Dedifferentiated amniotic fluid mesenchymal stem cell (primary cell): ENCODE results near the gene MRPS26.
"Not testable (repeated sequence)": the region's sequence is repeated elsewhere in the genome, so short reads cannot be mapped to it uniquely, and the experiment has no call there.

ENCODE experiments used
- DNase-seq: peaks from one replicate; pipeline ENCODE4 v3.0.0-alpha.2; 2016; ENCODE audit errors: extremely low spot score

The MRPS26 gene

GRCh38 chr20:3042625-3043024 lies 3.2 kb upstream of the MRPS26 start:
- no peak for DNase-seq

GRCh38 chr20:3043322-3043721 lies 2.5 kb upstream of the MRPS26 start, which contains the start of gene GNRH2:
Gene GNRH2, plus strand, starts transcription at chr20:3043622. Its CDS starts 793 bp downstream, at chr20:3044415.
- no peak for DNase-seq

DNA sequence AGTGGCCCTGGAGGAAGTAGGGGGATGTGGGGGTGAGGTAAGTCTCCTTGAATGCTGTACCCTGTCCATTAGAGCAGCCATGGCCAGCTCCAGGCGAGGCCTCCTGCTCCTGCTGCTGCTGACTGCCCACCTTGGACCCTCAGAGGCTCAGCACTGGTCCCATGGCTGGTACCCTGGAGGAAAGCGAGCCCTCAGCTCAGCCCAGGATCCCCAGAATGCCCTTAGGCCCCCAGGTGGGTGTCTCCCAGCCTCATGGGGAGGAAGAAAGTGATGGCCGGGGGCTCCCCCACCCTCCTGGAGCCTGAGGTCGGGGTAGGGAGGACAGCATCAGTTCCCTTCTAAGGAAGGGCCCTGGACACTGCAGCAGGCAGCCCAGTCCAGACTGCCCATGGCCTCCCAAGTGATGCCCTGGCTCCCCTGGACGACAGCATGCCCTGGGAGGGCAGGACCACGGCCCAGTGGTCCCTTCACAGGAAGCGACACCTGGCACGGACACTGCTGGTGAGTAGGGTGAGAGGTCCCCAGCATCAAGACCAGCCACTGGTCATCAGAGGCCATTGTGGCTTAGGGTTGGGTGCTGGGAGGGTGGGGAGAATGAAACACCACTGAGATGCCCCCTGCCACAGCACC lies 1.4 kb upstream of the MRPS26 start:
- DNase-seq = no peak

GRCh38 chr20:3045042-3045815 lies 623 bp upstream of the MRPS26 start:
- DNase-seq = peak; percentile 44

DNA sequence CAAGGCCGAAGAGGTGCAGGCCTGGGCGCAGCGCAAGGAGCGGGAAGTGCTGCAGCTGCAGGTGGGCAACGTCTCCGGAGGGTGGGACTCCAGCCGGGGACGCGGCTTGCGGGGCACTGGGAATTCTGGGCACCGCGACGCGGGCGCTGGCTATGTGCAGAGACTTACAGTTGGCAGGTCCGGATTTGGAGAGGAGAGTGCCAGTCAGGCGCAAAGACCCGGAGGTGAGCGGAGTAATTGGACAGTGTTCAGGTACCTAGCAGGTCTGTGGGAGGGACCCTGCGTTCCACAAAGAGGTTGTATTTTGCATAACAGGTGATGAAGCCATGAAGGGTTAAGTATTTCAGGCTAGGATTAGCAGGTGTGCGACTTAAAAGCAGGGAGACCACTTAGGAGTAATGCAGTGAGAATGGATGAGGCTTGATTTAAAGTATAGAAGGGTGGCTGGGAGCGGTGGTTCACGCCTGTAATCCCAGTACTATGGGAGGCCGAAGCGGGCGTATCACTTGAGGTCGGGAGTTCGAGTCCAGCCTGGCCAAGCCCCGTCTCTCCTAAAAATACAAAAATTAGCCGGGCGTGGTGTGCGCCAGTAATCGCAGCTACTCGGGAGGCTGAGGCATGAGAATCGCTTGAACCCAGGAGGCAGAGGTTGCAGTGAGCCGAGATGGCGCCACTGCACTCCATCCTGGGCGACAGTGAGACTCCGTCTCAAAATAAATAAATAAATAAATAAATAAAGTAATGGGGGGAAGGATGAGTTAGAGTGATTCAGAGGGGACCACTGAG lies 1.0 kb downstream of the MRPS26 start:
- DNase-seq = no peak

GRCh38 chr20:3047486-3048419 lies 1.9 kb downstream of the MRPS26 start:
- DNase-seq = no peak

DNA sequence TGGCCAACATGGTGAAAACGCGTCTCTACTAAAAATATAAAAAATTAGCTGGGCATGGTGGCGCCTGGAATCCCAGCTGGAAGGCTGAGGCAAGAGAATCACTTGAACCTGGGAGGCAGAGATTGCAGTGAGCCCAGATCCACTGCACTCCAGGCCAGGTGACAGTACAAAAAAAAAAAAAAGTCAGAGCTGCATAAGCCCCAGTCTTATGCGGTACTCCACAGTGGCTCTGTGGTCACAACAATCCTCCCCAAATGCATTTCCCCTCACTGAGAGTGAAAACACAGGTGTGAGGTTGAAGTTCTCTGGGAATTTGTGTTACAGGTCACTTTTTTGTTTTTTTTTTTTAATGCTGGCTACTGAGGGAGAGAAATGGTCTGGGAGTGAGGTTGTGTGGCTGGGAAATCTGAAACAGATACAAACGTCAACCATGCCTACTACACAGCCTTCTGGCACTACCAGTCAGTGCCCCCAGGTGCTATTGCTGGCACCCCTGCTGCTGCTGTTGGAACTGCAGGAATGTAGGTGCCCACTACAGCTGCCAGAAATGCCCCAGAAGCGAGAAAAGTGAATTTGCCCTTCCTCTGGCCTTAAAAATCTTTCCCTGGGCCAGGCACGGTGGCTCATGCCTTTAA lies 5.7 kb downstream of the MRPS26 start:
- no peak for DNase-seq

- DNase-seq = no peak
Measured at GRCh38 chr20:3059489-3059888, 13.6 kb downstream of the MRPS26 start.

DNA sequence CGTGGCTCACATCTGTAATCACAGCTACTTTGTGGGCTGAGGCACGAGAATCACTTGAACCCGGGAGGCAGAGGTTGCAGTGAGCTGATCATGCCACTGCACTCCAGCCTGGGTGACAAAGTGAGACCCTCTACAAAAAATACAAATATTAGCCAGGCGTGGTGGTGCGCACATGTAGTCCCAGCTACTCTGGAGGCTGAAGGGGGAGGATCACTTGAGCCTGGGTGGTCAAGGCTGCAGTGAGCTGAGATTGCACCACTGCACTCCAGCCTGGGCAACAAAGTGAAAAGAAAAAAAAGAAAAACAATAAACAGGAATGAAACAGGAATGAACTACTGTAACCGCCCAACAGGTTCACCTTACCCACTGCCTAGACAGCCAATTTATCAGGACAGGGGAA lies 18.3 kb downstream of the MRPS26 start:
- not testable (repeated sequence) for DNase-seq

DNA sequence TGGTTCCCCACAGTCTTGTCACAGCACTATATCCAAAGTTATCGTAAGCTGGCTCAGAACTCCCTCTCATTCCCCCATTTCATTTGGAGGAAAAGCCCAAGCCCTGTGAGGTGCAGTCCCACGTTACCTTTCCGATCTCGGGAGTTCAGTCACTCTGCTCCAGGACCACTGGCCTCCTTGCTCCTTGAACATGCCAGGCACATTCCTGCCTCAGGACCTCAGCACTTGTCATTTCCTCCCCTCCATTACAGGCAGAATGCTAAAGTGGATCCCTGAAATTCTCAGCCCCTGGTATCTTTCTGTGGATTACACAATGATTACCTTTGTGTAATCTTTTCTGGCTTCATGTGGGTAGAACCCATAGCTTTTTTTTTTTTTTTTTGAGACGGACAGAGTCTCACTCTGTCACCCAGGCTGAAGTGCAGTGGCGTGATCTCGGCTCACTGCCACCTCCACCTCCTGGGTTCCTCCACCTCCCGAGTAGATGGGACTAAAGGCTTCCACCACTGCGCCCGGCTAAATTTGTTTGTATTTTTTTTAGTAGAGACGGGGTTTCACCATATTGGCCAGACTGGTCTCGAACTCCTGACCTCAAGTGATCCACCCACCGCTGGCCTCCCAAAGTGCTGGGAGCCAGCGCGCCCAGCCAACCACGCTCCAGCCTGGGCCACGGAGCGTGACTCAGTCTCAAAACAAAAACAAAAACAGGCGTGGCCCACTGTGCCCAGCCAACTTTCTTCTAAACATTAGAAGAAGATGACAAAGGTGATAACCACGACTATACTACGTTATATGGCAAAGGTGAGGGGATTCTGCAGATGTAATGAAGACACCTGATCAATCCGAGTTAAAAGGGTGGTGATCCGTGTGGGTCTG lies 21.5 kb downstream of the MRPS26 start:
- no peak for DNase-seq

DNA sequence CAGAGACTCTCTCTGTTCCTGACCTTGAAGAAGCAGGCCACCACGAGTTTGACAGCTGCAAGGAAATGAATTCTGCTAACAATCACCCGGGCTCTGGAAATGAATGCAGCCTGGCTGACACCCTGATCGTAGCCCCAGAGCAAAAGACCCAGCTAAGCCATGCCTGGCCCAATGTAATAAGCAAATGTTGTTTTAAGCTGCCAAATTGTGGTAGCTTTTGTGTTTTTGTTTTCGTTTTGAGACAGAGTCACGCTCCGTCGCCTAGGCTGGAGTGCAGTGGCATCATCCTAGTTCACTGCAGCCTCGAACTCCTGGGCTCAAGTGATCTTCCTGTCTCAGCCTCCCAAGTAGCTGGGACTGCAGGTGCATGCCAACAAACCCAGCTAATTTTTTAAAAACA lies 22.2 kb downstream of the MRPS26 start:
- no peak for DNase-seq

DNA sequence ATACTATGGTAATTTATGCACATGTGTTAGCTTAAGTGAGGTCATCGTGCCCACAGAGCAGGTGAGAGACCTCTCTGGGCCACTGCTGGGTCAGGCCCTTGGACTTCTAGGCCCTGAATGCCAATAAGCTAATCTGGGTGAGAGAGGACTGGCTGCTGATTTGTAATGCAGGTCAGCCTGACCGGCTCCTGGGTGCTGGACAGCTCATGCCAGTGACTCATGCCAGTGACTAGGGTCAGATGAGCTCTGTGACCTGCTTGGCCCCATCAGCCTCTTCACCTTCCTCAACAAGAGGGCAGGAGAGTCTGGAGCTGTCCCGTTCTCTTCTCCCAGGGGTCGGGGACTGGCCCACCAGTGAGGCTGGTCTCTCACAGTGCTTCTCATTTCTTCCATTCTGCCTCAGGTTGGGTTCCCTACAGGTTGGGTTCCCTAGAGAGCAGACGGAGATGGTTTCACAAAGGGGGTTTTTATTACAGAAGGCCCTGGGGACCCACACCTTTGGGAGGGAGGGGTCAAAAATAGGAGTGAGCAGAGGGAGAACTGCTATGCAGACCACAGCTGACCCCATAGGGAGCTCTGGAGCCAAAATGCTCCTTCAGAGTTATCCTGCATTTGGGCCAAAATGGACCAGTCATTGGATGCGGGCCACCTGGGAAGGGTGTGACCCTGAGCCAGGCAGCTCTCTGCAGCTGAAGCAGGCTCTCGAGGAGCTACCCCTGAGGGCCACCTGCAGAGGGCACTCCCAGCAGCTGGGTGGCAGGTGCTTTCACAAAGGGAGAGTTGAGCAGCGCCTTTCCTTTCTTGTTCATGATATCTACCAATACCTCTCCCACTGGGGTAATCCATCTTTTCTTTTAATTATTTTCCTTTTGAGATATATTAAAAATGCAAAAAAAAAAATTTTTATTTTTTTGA lies 23.4 kb downstream of the MRPS26 start:
- DNase-seq = no peak

DNA sequence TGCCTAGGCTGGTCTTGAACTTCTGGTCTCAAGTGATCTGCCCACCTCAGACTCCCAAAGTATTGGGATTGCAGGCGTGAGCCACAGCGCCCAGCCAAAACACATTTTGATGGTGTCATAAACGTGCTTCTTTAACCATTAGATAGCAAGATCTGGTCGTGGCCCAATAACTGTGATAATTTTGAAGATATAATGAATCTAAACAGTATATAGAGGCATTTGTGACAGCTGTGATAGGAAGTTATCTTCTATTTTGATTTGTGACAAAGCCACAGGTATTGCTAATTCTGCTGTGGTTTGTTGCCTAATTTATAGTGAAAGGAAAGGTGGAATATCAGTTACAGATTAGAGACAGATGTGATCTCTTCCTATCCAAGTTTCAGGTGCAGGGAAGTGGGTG lies 24.9 kb downstream of the MRPS26 start:
- DNase-seq = no peak

DNA sequence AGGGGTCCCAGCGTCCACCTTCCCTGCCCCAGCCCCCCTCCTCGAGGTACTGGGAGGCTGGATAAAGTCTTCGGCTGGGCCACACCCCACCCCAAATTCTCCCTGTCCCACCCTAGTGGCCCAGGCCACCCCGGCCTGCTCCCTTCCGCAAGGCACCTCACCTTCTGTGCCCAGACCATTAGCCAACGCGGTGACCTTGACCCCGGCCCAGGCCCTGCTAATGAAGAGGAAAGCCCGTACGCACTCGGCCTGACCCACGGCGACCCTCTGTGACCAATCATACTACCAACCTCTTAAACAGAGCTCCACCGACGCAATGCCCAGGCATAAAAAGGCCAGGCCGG lies 25.4 kb downstream of the MRPS26 start:
- no peak for DNase-seq

DNA sequence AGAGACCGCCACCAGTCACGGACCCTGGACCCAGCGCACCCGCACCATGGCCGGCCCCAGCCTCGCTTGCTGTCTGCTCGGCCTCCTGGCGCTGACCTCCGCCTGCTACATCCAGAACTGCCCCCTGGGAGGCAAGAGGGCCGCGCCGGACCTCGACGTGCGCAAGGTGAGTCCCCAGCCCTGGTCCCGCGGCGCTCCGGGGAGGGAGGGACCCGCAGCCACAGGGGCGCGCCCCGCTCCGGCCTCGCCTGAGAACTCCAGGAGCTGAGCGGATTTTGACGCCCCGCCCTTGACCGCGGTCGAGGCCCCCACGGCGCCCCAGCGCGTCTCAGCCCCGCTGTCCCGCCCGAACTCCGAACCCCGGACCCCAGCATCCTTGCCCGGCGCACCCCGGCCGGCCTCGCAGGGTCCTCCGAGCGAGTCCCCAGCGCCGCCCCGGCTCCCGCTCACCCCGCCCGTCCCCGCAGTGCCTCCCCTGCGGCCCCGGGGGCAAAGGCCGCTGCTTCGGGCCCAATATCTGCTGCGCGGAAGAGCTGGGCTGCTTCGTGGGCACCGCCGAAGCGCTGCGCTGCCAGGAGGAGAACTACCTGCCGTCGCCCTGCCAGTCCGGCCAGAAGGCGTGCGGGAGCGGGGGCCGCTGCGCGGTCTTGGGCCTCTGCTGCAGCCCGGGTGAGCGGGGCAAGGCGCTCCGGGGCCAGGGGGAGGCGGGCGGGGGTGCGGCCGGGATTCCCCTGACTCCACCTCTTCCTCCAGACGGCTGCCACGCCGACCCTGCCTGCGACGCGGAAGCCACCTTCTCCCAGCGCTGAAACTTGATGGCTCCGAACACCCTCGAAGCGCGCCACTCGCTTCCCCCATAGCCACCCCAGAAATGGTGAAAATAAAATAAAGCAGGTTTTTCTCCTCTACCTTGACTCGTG lies 26.0 kb downstream of the MRPS26 start, which contains the start of gene OXT:
Gene OXT (plus strand): TSS at position 11 of the 920 bp plus-strand sequence. CDS start 36 bp downstream, at position 47.
- DNase-seq = no peak

DNA sequence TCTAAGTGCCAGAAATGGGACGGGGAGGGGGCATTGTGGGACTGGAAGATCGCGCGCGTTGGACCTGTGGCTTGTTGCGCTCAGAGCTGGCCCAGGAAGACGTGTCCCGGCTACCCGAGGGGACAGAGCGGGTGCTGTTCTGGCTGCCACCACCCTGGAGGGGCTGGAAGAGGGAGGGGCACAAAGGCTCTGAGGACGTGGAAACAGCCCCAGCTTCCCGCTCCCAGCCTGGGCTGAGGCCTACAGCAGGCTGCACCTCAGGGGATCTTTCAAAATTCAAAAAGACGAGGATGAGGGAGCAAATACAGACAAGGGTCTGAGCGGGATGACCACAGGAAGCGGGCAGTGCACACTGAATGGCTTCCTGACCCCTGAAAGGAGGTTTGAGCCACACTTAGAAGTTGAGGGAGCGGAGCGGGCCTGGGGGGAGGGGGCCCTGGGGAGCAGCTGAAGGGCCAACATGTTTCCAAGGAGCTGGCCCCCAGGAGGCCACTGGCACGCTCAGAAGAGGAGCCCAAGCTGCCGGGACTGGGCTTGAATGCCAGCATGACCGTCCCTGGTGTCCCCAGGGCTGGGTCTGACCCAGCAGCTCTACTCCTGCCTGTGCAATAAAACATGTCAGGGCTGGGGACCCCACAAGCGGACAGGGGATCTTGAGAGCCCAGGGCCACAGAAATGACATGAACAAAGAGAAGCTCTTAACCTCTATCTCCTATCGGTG lies 26.8 kb downstream of the MRPS26 start:
- DNase-seq = no peak

GRCh38 chr20:3073251-3073643 lies 27.4 kb downstream of the MRPS26 start:
- DNase-seq = not testable (repeated sequence)
